OCI-LY3 (cell line): ENCODE results near the gene EPS15.
"Not testable (repeated sequence)": the region's sequence is repeated elsewhere in the genome, so short reads cannot be mapped to it uniquely, and the experiment has no call there.

Experiments used
- H2AFZ ChIP-seq: fragments of 200-600, 300-600 bp; shearing (Covaris generic); 2 replicates; pipeline ENCODE4 v1.6.0; 2014; ENCODE audit warnings: antibody characterized with exemption, low read depth, low read length
- H3K27ac ChIP-seq: fragments of 200-600, 300-600 bp; sonication (generic); 2 replicates; pipeline ENCODE4 v1.5.1; 2014; ENCODE audit warnings: mild to moderate bottlenecking, low read length, moderate library complexity, mixed read lengths
- H3K27me3 ChIP-seq: fragments of 200-600, 300-600 bp; sonication (generic); 2 replicates; pipeline ENCODE4 v1.6.1; 2014; ENCODE audit warnings: low read depth, low read length, mixed read lengths
- H3K36me3 ChIP-seq: fragments of 200-600, 300-600 bp; sonication (generic); replicated peaks from 2 replicates; pipeline ENCODE3; 2014; ENCODE audit warnings: low read depth, low read length, mixed read lengths
- H3K4me1 ChIP-seq: fragments of 300-600, 200-600 bp; sonication (generic); 2 replicates; pipeline ENCODE4 v1.6.1; 2014; ENCODE audit warnings: low read length, mixed read lengths
- H3K4me2 ChIP-seq: fragments of 200-600, 300-600 bp; sonication (generic); 2 replicates; pipeline ENCODE4 v1.6.1; 2014; ENCODE audit warnings: low read length, mixed read lengths
- H3K4me3 ChIP-seq: fragments of 300-600, 200-600 bp; sonication (generic); 2 replicates; pipeline ENCODE4 v1.5.1; 2014; ENCODE audit warnings: antibody characterized with exemption, mild to moderate bottlenecking, low read length, moderate library complexity
- H3K79me2 ChIP-seq: fragments of 300-600, 200-600 bp; shearing (Covaris generic); 2 replicates; pipeline ENCODE4 v1.6.1; 2014; ENCODE audit warnings: mild to moderate bottlenecking, low read length, mixed read lengths
- H3K9ac ChIP-seq: fragments of 300-600, 200-600 bp; shearing (Covaris generic); 2 replicates; pipeline ENCODE4 v1.6.0; 2014; ENCODE audit warnings: mild to moderate bottlenecking, low read length, moderate library complexity
- H3K9me3 ChIP-seq: fragments of 200-600, 300-600 bp; shearing (Covaris generic); 2 replicates; pipeline ENCODE4 v1.6.1; 2014; ENCODE audit warnings: low read length, mixed read lengths; ENCODE audit not compliant: insufficient read depth
- H4K20me1 ChIP-seq: fragments of 200-600, 300-600 bp; sonication (generic); 2 replicates; pipeline ENCODE4 v1.6.1; 2016; ENCODE audit warnings: low read length, mixed read lengths; ENCODE audit not compliant: insufficient read depth
- CTCF ChIP-seq: fragments of 200-600, 300-600 bp; sonication (generic); IDR thresholded peaks from 2 replicates; pipeline ENCODE4 v1.5.1; 2014; ENCODE audit warnings: antibody characterized with exemption, low read length, low read depth
- EZH2phosphoT487 ChIP-seq: fragments of 200-600 bp; shearing (Covaris generic); IDR thresholded peaks from 2 replicates; pipeline ENCODE4 v1.6.1; 2018; ENCODE audit warnings: antibody characterized with exemption, mixed run types, low read depth

Gene EPS15

DNA sequence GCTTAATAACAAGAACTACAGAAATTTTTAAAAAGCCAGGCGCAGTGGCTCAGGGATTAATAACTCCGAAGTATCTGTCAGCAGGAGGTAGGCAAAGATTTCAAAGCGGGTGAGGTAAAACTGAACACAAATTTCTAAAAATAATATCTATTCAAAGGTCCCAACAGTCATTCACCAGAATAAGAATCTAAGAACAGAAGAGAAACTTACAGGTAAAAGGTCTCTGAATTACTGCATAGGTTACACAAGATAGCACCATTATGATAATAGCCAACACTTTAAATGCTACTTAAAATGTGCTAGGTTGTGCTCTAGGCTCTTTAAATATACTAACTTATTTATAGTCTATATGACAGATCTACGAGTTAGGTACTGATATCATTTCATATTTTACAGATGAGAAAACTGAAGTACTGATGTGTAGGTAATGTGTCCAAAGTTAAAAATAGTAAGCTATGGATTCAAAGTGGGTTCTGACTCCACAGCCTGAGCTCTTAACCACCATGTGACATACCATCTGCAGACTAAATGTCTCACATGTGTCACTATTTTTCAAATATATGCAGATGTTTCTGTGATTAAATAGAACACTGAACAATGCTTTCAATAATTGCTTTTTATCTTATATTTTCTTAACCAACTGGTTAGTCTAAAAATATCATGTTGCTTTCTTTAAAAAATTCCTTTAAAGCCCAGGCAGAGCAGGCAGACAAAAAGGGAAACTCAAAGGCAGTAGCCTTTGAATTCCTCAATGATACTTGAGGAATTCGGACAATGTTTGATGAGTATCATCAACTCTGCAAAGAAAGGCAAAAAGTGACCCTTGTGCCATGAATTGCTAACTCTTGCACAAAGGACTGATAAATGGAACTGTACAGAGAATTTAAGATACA lies 108.3 kb downstream of the EPS15 start:
- no peaks in the 10 kb centered on the region for H4K20me1 ChIP-seq
- H2AFZ ChIP-seq = no peak overlapping the region
- no peaks in the 10 kb centered on the region for H3K9me3 ChIP-seq
- peaks cover 4% of the 10 kb centered on the region for H3K36me3 ChIP-seq
- H3K4me3 ChIP-seq = no peak overlapping the region
- no peaks in the 10 kb centered on the region for H3K27me3 ChIP-seq
- H3K9ac ChIP-seq = no peak overlapping the region
- no peaks in the 10 kb centered on the region for H3K4me1 ChIP-seq
- H3K79me2 ChIP-seq = no peaks in the 10 kb centered on the region
- no peak overlapping the region for H3K27ac ChIP-seq
- no peak overlapping the region for H3K4me2 ChIP-seq
- TF ChIP-seq EZH2phosphoT487 = no peak
- TF ChIP-seq CTCF = no peak

GRCh38 chr1:51409755-51410541 lies 109.1 kb downstream of the EPS15 start:
- H3K27me3 ChIP-seq, H2AFZ ChIP-seq, H3K79me2 ChIP-seq, H3K27ac ChIP-seq, H3K36me3 ChIP-seq, H3K4me2 ChIP-seq, H3K4me3 ChIP-seq, H3K4me1 ChIP-seq, H4K20me1 ChIP-seq, H3K9me3 ChIP-seq, H3K9ac ChIP-seq: not testable (repeated sequence)

DNA sequence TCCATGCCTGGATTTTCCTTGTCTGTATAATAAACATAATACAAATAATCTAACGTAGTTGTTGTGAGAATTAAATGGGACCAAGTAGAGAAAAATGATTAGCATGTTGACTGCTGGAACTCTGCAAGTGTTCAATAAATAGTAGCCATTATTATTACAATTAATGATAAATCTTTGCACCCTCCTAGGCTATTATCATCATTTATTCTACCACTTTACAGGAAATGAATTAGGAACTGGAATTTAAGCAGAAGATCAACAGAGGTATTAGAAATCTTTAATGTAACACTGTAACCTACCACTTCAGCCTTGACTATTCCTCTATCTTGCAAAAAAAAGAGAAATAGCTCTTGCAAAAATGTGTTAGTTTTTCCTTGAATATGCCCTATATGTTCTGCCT lies 126.8 kb downstream of the EPS15 start:
- H3K4me1 ChIP-seq = no peaks in the 10 kb centered on the region
- H2AFZ ChIP-seq = no peak overlapping the region
- H3K4me2 ChIP-seq = no peak overlapping the region
- H4K20me1 ChIP-seq = no peaks in the 10 kb centered on the region
- no peak for TF ChIP-seq CTCF
- no peak for TF ChIP-seq EZH2phosphoT487
- no peak overlapping the region for H3K4me3 ChIP-seq
- no peak overlapping the region for H3K27ac ChIP-seq
- H3K9ac ChIP-seq = no peak overlapping the region
- H3K79me2 ChIP-seq = no peaks in the 10 kb centered on the region
- H3K36me3 ChIP-seq = peaks cover 4% of the 10 kb centered on the region
- no peaks in the 10 kb centered on the region for H3K9me3 ChIP-seq
- no peaks in the 10 kb centered on the region for H3K27me3 ChIP-seq

GRCh38 chr1:51390641-51391040 lies 128.4 kb downstream of the EPS15 start:
- not testable (repeated sequence) for H3K4me2 ChIP-seq, H3K27me3 ChIP-seq, H2AFZ ChIP-seq, H3K36me3 ChIP-seq, H3K9me3 ChIP-seq, H3K9ac ChIP-seq, H3K27ac ChIP-seq, H3K79me2 ChIP-seq, H3K4me3 ChIP-seq, H4K20me1 ChIP-seq, H3K4me1 ChIP-seq

GRCh38 chr1:51387288-51387687 lies 131.8 kb downstream of the EPS15 start:
- not testable (repeated sequence) for H3K4me3 ChIP-seq, H4K20me1 ChIP-seq, H3K4me2 ChIP-seq, H3K27me3 ChIP-seq, H3K9me3 ChIP-seq, H3K27ac ChIP-seq, H3K9ac ChIP-seq, H2AFZ ChIP-seq, H3K4me1 ChIP-seq, H3K79me2 ChIP-seq
- H3K36me3 ChIP-seq = peaks cover 15% of the 10 kb centered on the region

DNA sequence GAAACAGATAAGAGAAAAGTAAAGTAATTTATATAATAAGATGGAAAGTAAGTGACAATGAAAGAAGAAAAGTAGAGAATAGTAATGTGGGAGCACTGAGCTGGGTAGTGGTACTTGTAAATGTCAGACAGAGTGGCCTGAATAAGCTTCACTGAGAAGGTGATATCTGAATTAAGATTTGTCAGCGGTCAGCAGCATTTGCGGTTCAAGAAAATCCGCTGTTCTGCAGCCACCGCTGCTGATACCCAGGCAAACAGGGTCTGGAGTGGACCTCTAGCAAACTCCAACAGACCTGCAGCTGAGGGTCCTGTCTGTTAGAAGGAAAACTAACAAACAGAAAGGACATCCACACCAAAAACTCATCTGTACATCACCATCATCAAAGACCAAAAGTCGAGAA lies 132.8 kb downstream of the EPS15 start:
- H2AFZ ChIP-seq, H3K27ac ChIP-seq, H3K27me3 ChIP-seq, H3K9me3 ChIP-seq, H3K4me1 ChIP-seq, H4K20me1 ChIP-seq, H3K4me3 ChIP-seq, H3K4me2 ChIP-seq, H3K9ac ChIP-seq, H3K79me2 ChIP-seq: not testable (repeated sequence)
- H3K36me3 ChIP-seq = peaks cover 15% of the 10 kb centered on the region
